IPS-18a (cell line): ENCODE results near the gene RBM17.
"Not testable (repeated sequence)": the region's sequence is repeated elsewhere in the genome, so short reads cannot be mapped to it uniquely, and the experiment has no call there.

Source experiments
- H3K27ac ChIP-seq: one replicate; pipeline ENCODE4 v1.5.1; 2013; ENCODE audit warnings: low read length
- H3K27me3 ChIP-seq: one replicate; pipeline ENCODE4 v1.6.1; 2013; ENCODE audit warnings: mild to moderate bottlenecking, low read length; ENCODE audit not compliant: control insufficient read depth, insufficient read depth
- H3K36me3 ChIP-seq: one replicate; pipeline ENCODE4 v1.6.1; 2013; ENCODE audit warnings: low read depth, low read length; ENCODE audit not compliant: control insufficient read depth
- H3K4me1 ChIP-seq: one replicate; pipeline ENCODE4 v1.6.1; 2013; ENCODE audit warnings: low read depth, low read length; ENCODE audit not compliant: control insufficient read depth
- H3K4me3 ChIP-seq: one replicate; pipeline ENCODE4 v1.5.1; 2013; ENCODE audit warnings: low read length
- H3K9ac ChIP-seq: one replicate; pipeline ENCODE4 v1.6.1; 2013; ENCODE audit warnings: mild to moderate bottlenecking, low read length, moderate library complexity
- H3K9me3 ChIP-seq: one replicate; pipeline ENCODE4 v1.6.1; 2013; ENCODE audit warnings: low read depth, low read length; ENCODE audit not compliant: control insufficient read depth

RBM17 gene

GRCh38 chr10:6088721-6089333 lies at the start of gene RBM17:
RBM17 (plus strand) TSS chr10:6089034; CDS start chr10:6097066, 8,032 bp downstream.
- Histone ChIP-seq H3K27me3 (peaks cover 8% of the 10 kb centered on the region), H3K9ac (peak within 1 kb of the TSS; percentile 86), H3K4me3 (peak within 1 kb of the TSS; percentile 98), H3K4me1 (peaks cover 26% of the 10 kb centered on the region), H3K9me3 (no peaks in the 10 kb centered on the region), H3K27ac (peak within 1 kb of the TSS; percentile 39), H3K36me3 (no peaks in the 10 kb centered on the region)

GRCh38 chr10:6039711-6040110 lies 49.1 kb upstream of the RBM17 start:
- no peak overlapping the region for H3K4me3 ChIP-seq
- H3K4me1 ChIP-seq: no peaks in the 10 kb centered on the region
- H3K9me3 ChIP-seq: no peaks in the 10 kb centered on the region
- no peak overlapping the region for H3K9ac ChIP-seq
- no peaks in the 10 kb centered on the region for H3K36me3 ChIP-seq
- H3K27ac ChIP-seq: no peak overlapping the region
- H3K27me3 ChIP-seq: no peaks in the 10 kb centered on the region

- Histone ChIP-seq H3K4me1 (no peaks in the 10 kb centered on the region), H3K36me3 (no peaks in the 10 kb centered on the region), H3K27me3 (no peaks in the 10 kb centered on the region), H3K4me3 (no peak overlapping the region), H3K9me3 (no peaks in the 10 kb centered on the region), H3K27ac (no peak overlapping the region), H3K9ac (no peak overlapping the region)
Measured at GRCh38 chr10:6040205-6040604, 48.6 kb upstream of the RBM17 start.

- H3K36me3 ChIP-seq, H3K27ac ChIP-seq, H3K4me3 ChIP-seq, H3K9ac ChIP-seq, H3K9me3 ChIP-seq, H3K27me3 ChIP-seq, H3K4me1 ChIP-seq: not testable (repeated sequence)
Measured at GRCh38 chr10:6043377-6043776, 45.5 kb upstream of the RBM17 start.

- no peak overlapping the region for H3K4me3 ChIP-seq
- no peaks in the 10 kb centered on the region for H3K9me3 ChIP-seq
- H3K9ac ChIP-seq: no peak overlapping the region
- H3K4me1 ChIP-seq: no peaks in the 10 kb centered on the region
- no peak overlapping the region for H3K27ac ChIP-seq
- no peaks in the 10 kb centered on the region for H3K27me3 ChIP-seq
- no peaks in the 10 kb centered on the region for H3K36me3 ChIP-seq
Measured at GRCh38 chr10:6044060-6044459, 44.8 kb upstream of the RBM17 start.

- Histone ChIP-seq H3K36me3 (no peaks in the 10 kb centered on the region), H3K4me3 (no peak overlapping the region), H3K27ac (no peak overlapping the region), H3K9ac (no peak overlapping the region), H3K9me3 (no peaks in the 10 kb centered on the region), H3K27me3 (no peaks in the 10 kb centered on the region), H3K4me1 (no peaks in the 10 kb centered on the region)
Measured at GRCh38 chr10:6044751-6045313, 44.0 kb upstream of the RBM17 start.

- no peaks in the 10 kb centered on the region for H3K9me3 ChIP-seq
- no peaks in the 10 kb centered on the region for H3K36me3 ChIP-seq
- no peak overlapping the region for H3K27ac ChIP-seq
- no peaks in the 10 kb centered on the region for H3K27me3 ChIP-seq
- no peaks in the 10 kb centered on the region for H3K4me1 ChIP-seq
- H3K9ac ChIP-seq: no peak overlapping the region
- H3K4me3 ChIP-seq: no peak overlapping the region
Measured at GRCh38 chr10:6045314-6045848, 43.5 kb upstream of the RBM17 start.

- Histone ChIP-seq H3K36me3 (no peaks in the 10 kb centered on the region), H3K4me1 (no peaks in the 10 kb centered on the region), H3K27ac (no peak overlapping the region), H3K9ac (no peak overlapping the region), H3K27me3 (no peaks in the 10 kb centered on the region), H3K4me3 (no peak overlapping the region), H3K9me3 (no peaks in the 10 kb centered on the region)
Measured at GRCh38 chr10:6045878-6046772, 42.7 kb upstream of the RBM17 start.

GRCh38 chr10:6046773-6047611 lies 41.8 kb upstream of the RBM17 start:
- H3K9ac ChIP-seq: no peak overlapping the region
- H3K27me3 ChIP-seq: no peaks in the 10 kb centered on the region
- no peak overlapping the region for H3K4me3 ChIP-seq
- H3K27ac ChIP-seq: no peak overlapping the region
- no peaks in the 10 kb centered on the region for H3K36me3 ChIP-seq
- no peaks in the 10 kb centered on the region for H3K9me3 ChIP-seq
- H3K4me1 ChIP-seq: no peaks in the 10 kb centered on the region

GRCh38 chr10:6047847-6048246 lies 41.0 kb upstream of the RBM17 start:
- H3K9ac ChIP-seq: no peak overlapping the region
- H3K36me3 ChIP-seq: no peaks in the 10 kb centered on the region
- H3K4me1 ChIP-seq: no peaks in the 10 kb centered on the region
- H3K9me3 ChIP-seq: no peaks in the 10 kb centered on the region
- H3K4me3 ChIP-seq: no peak overlapping the region
- no peak overlapping the region for H3K27ac ChIP-seq
- no peaks in the 10 kb centered on the region for H3K27me3 ChIP-seq
